K562 (cell line): ENCODE measurements around the gene SH3PXD2B. TPM values are rescaled to one million over a fixed set of nuclear protein-coding genes. Genes with fewer than 3 reads are reported as not detected.

Experiments used
- ARHGAP35 ChIP-seq: fragments of 450-650 bp; IDR thresholded peaks from 2 replicates; pipeline ENCODE4 v1.6.1; 2018; ENCODE audit not compliant: partially characterized antibody
- CHAMP1 ChIP-seq: fragments of 450-650 bp; IDR thresholded peaks from 2 replicates; pipeline ENCODE4 v1.6.1; 2016; ENCODE audit warnings: mild to moderate bottlenecking
- CLOCK ChIP-seq: fragments of 250-450 bp; sonication (Bioruptor Pico); IDR thresholded peaks from 2 replicates; pipeline ENCODE4 v1.4.0; 2020; ENCODE audit warnings: mild to moderate bottlenecking, moderate library complexity, borderline replicate concordance
- CSDE1 ChIP-seq, 2 experiments: fragments of 450-650 bp; IDR thresholded peaks; 2 replicates each; pipeline ENCODE4 v1.6.1; 2016; ENCODE audit warnings: mild to moderate bottlenecking in 1 of 2
- CTCFL ChIP-seq: IDR thresholded peaks from 2 replicates; pipeline ENCODE4 v1.6.1; 2011; ENCODE audit warnings: borderline replicate concordance, low read depth, mild to moderate bottlenecking, moderate library complexity, low read length; ENCODE audit not compliant: insufficient read depth, poor library complexity, severe bottlenecking
- EP300 ChIP-seq: IDR thresholded peaks from 2 replicates; pipeline ENCODE4 v1.6.1; 2012; ENCODE audit warnings: low read length, improper control_type of control experiment
- FOXA1 ChIP-seq: fragments of 450-650 bp; IDR thresholded peaks from 2 replicates; pipeline ENCODE4 v1.6.1; 2016; ENCODE audit warnings: mild to moderate bottlenecking, borderline replicate concordance
- GTF2F1 ChIP-seq: IDR thresholded peaks from 2 replicates; pipeline ENCODE4 v1.6.1; 2011; ENCODE audit warnings: low read depth, low read length, improper control_type of control experiment
- HMG20B ChIP-seq: fragments of 250-450 bp; sonication (Bioruptor Pico); IDR thresholded peaks from 2 replicates; pipeline ENCODE4 v1.5.0; 2021; ENCODE audit warnings: mild to moderate bottlenecking
- HNRNPK ChIP-seq: fragments of 200-400 bp; formaldehyde crosslinking; IDR thresholded peaks from one replicate; pipeline ENCODE4 v1.6.1; 2018; ENCODE audit warnings: mild to moderate bottlenecking, low read depth, low read length; ENCODE audit not compliant: poor library complexity, severe bottlenecking
- LCOR ChIP-seq: sonication (generic); formaldehyde crosslinking; IDR thresholded peaks from 2 replicates; pipeline ENCODE4 v1.8.0; 2022; ENCODE audit warnings: mild to moderate bottlenecking, missing genetic modification reagents
- PHTF2 ChIP-seq: fragments of 250-450 bp; sonication (Bioruptor Pico); IDR thresholded peaks from 2 replicates; pipeline ENCODE4 v1.5.0; 2021; ENCODE audit warnings: mild to moderate bottlenecking
- PML ChIP-seq: IDR thresholded peaks from 2 replicates; pipeline ENCODE4 v1.6.1; 2012; ENCODE audit warnings: low read length, inconsistent platforms
- SP1 ChIP-seq: sonication (generic); formaldehyde crosslinking; IDR thresholded peaks from 2 replicates; pipeline ENCODE4 v1.8.1; 2022; ENCODE audit warnings: mild to moderate bottlenecking, missing genetic modification reagents
- TEAD4 ChIP-seq, 2 experiments: sonication (generic) in 1 of 2; formaldehyde crosslinking in 1 of 2; IDR thresholded peaks; 2 replicates each; pipeline versions ENCODE4 v1.6.1 to v1.8.0; 2012 to 2022; ENCODE audit warnings: borderline replicate concordance in 1 of 2, inconsistent platforms in 1 of 2, low read length in 1 of 2, mild to moderate bottlenecking in 1 of 2, missing genetic modification reagents in 1 of 2
- ZBTB43 ChIP-seq: sonication (generic); formaldehyde crosslinking; IDR thresholded peaks from 2 replicates; pipeline ENCODE4 v1.8.0; 2023; ENCODE audit warnings: mild to moderate bottlenecking, missing genetic modification reagents
- ZNF639 ChIP-seq, 2 experiments: fragments of 200-800 bp in 1 of 2; sonication (Bioruptor generic) in 1 of 2; sonication (generic) in 1 of 2; formaldehyde crosslinking in 1 of 2; IDR thresholded peaks in 1 of 2; conservative IDR thresholded peaks in 1 of 2; 2 replicates each; pipeline versions ENCODE4 v1.5.0 to v1.6.1; 2016 to 2020; ENCODE audit warnings: missing compliant biosample characterization in 1 of 2, missing genetic modification characterization in 1 of 2, missing genetic modification reagents in 1 of 2
- ZZZ3 ChIP-seq: fragments of 450-650 bp; IDR thresholded peaks from 2 replicates; pipeline ENCODE4 v1.6.1; 2016; ENCODE audit warnings: antibody characterized with exemption, mild to moderate bottlenecking, moderate library complexity
- polyA plus RNA-seq, 8 experiments: library from polyadenylated mRNA; depleted of rRNA in 4 of 8; stranded (reverse) in 5 of 8; unstranded in 3 of 8; fragments of >200 nt; fragmentation: Nextera tagmentation in 2 of 8; fragmentation: Illumina TruSeq in 1 of 8; extraction: Ambion mirVana in 2 of 8; extraction: Trizol in 1 of 8; gene quantifications; 2 replicates each; pipeline versions ENCODE4 v1.2.1 to v1.2.3, GENCODE V29; 2011 to 2014; ENCODE audit warnings: inconsistent platforms in 1 of 8, missing spikeins in 1 of 8
- total RNA-seq, 7 experiments: library from RNA; depleted of rRNA in 6 of 7; stranded (reverse); fragments of >200 nt in 6 of 7; fragmentation: Illumina TruSeq in 2 of 7; extraction: Trizol in 2 of 7; gene quantifications; 2 replicates each; pipeline versions ENCODE4 v1.2.1 to v1.2.3, GENCODE V29; 2011 to 2021; ENCODE audit warnings: low replicate concordance in 1 of 7

The SH3PXD2B gene
- total and polyA plus RNA-seq, 9 of the 15 experiments (the other 6 are each of a cell fraction or from before 2014, with no cell fraction given): 0.04 to 0.66 (median 0.19) TPM

- 0 out of 2 replicates have a peak, but pooled peaks have one; percentile 4 for TF ChIP-seq EP300
- no peak for TF ChIP-seq ZZZ3
- TF ChIP-seq SP1 (CRISPR knock-in tag): no peak
- no peak for TF ChIP-seq ZNF639 (CRISPR knock-in tag; conservative IDR thresholded peaks at IDR 0.05 in 1 of 2, IDR thresholded peaks at IDR 0.05 in 1 of 2)
- TF ChIP-seq PHTF2 (CRISPR knock-in tag): no peak
- TF ChIP-seq CLOCK (CRISPR knock-in tag): no peak
- TF ChIP-seq CTCFL: no peak
- TF ChIP-seq PML: no peak
- 0 out of 2 replicates have a peak, but pooled peaks have one; percentile 32 for TF ChIP-seq LCOR (CRISPR knock-in tag)
- TF ChIP-seq GTF2F1: no peak
- TF ChIP-seq HNRNPK: no peak
- no peak for TF ChIP-seq FOXA1
- no peak for TF ChIP-seq CHAMP1
- peak; percentile 66 for TF ChIP-seq TEAD4 (IDR thresholded peaks at IDR 0.05; ENCODE audit: low read length)
- TF ChIP-seq TEAD4 (CRISPR knock-in tag; IDR thresholded peaks at IDR 0.05; ENCODE audit: borderline replicate concordance): no peak
- no peak for TF ChIP-seq ZBTB43 (CRISPR knock-in tag)
- TF ChIP-seq ARHGAP35: no peak
- TF ChIP-seq CSDE1 (IDR thresholded peaks at IDR 0.05): no peak
- no peak for TF ChIP-seq HMG20B (CRISPR knock-in tag)
Observed at GRCh38 chr5:172284611-172284980, 169.7 kb downstream of the SH3PXD2B start (continued).
